Fibroblast of lung (primary cell): ENCODE results near the gene FAM184A. TPM values are rescaled to one million over a fixed set of nuclear protein-coding genes. Genes with fewer than 3 reads are reported as not detected.
A peak's percentile ranks its signal among the peaks of the same experiment; 100 is the strongest.

ENCODE experiments used
- DNase-seq, 2 donors: peaks; one replicate each; pipeline versions ENCODE4 v3.0.0 to v3.0.0-alpha.2; 2010; ENCODE audit warnings: low read depth in 2 of 2
- H2AFZ ChIP-seq: 2 replicates; pipeline ENCODE4 v1.5.1; 2012; ENCODE audit warnings: low read length, control low read depth, inconsistent platforms
- H3K27ac ChIP-seq: 2 replicates; pipeline ENCODE4 v1.5.1; 2011; ENCODE audit warnings: low read length, control low read depth; ENCODE audit not compliant: insufficient read depth
- H3K27me3 ChIP-seq: 2 replicates; pipeline ENCODE4 v1.5.1; 2011; ENCODE audit warnings: mild to moderate bottlenecking, low read length; ENCODE audit not compliant: control insufficient read depth, insufficient read depth
- H3K36me3 ChIP-seq: 2 replicates; pipeline ENCODE4 v1.5.1; 2011; ENCODE audit warnings: low read length; ENCODE audit not compliant: control insufficient read depth, insufficient read depth
- H3K4me1 ChIP-seq: 2 replicates; pipeline ENCODE4 v1.5.1; 2011; ENCODE audit warnings: low read length; ENCODE audit not compliant: control insufficient read depth, insufficient read depth; ENCODE audit errors: extremely low read depth
- H3K4me2 ChIP-seq: 2 replicates; pipeline ENCODE4 v1.5.1; 2011; ENCODE audit warnings: low read length, control low read depth; ENCODE audit not compliant: insufficient read depth; ENCODE audit errors: extremely low read depth
- H3K4me3 ChIP-seq, 4 experiments: fragments of 200-600 bp in 1 of 4; sonication (generic) in 1 of 4; replicated peaks in 1 of 4; 2 replicates each; pipeline ENCODE4 v1.5.1; 2011 to 2016; ENCODE audit warnings: low read length in 4 of 4, low read depth in 3 of 4, mild to moderate bottlenecking in 3 of 4, control low read depth in 2 of 4, inconsistent platforms in 1 of 4, mixed read lengths in 1 of 4; ENCODE audit not compliant: insufficient read depth in 1 of 4; ENCODE audit errors: control extremely low read depth in 1 of 4
- H3K79me2 ChIP-seq: 2 replicates; pipeline ENCODE4 v1.5.1; 2012; ENCODE audit warnings: mild to moderate bottlenecking, low read length, inconsistent platforms; ENCODE audit not compliant: control insufficient read depth, insufficient read depth
- H3K9ac ChIP-seq: 2 replicates; pipeline ENCODE4 v1.5.1; 2011; ENCODE audit warnings: mild to moderate bottlenecking, low read length, control low read depth; ENCODE audit not compliant: insufficient read depth
- H3K9me3 ChIP-seq: 2 replicates; pipeline ENCODE4 v1.5.1; 2012; ENCODE audit warnings: low read depth, low read length; ENCODE audit not compliant: control insufficient read depth, insufficient read depth
- H4K20me1 ChIP-seq: 2 replicates; pipeline ENCODE4 v1.5.1; 2011; ENCODE audit warnings: low read length; ENCODE audit not compliant: control insufficient read depth, insufficient read depth; ENCODE audit errors: extremely low read depth
- CTCF ChIP-seq, 2 donors: IDR thresholded peaks in 1 of 2; conservative IDR thresholded peaks in 1 of 2; 1 replicate in 1 of 2; 2 replicates in 1 of 2; pipeline ENCODE4 v1.5.1; 2011 to 2012; ENCODE audit warnings: low read length in 2 of 2, control low read depth in 1 of 2, inconsistent platforms in 1 of 2, low read depth in 1 of 2, mild to moderate bottlenecking in 1 of 2
- EZH2 ChIP-seq: IDR thresholded peaks from 2 replicates; pipeline ENCODE4 v1.5.1; 2012; ENCODE audit warnings: low read length, control low read depth, mild to moderate bottlenecking; ENCODE audit errors: missing control alignments
- polyA plus RNA-seq, 2 donors: library from polyadenylated mRNA; depleted of rRNA in 1 of 2; stranded (reverse) in 1 of 2; unstranded in 1 of 2; fragments of >200 nt; gene quantifications; 2 replicates each; pipeline ENCODE4 v1.2.1, GENCODE V29; 2011 to 2012; ENCODE audit warnings: missing spikeins in 1 of 2
- total RNA-seq: library from RNA; depleted of rRNA; stranded (reverse); fragments of >200 nt; gene quantifications from 2 replicates; pipeline ENCODE4 v1.2.1, GENCODE V29; 2014

The FAM184A gene
- total and polyA plus RNA-seq, 2 donors (not counting 1 experiment from before 2014, with no cell fraction given): 0.09 to 1.7 TPM

DNA sequence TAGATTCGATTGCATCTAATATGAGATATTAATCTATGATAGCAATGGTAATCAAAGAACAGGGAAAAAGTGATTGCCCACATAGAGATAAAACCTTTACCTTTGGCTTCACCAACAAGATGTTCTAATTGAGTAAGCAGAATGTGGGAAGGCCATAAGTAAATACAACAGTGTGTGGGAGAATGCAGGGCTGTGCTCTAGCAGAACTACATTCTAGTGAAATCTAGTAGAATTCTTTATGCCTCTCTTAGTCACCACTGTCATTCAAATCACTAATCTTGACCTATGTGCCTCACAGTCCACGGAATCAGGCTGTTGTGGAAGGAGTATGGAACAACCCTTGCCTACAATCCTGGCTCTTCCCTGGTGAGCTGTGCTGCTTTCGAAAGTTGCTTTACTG is 113.1 kb downstream of the FAM184A start:
- Histone ChIP-seq H3K9me3 (no peaks in the 10 kb centered on the region), H4K20me1 (no peaks in the 10 kb centered on the region), H3K79me2 (no peaks in the 10 kb centered on the region), H3K4me1 (no peaks in the 10 kb centered on the region), H3K4me3 (no peak overlapping the region), H3K27me3 (no peaks in the 10 kb centered on the region), H3K4me2 (no peak overlapping the region), H2AFZ (no peak overlapping the region), H3K36me3 (no peaks in the 10 kb centered on the region), H3K27ac (no peak overlapping the region), H3K9ac (no peak overlapping the region)
- no peak for TF ChIP-seq CTCF (conservative IDR thresholded peaks at IDR 0.05 in 1 of 2, IDR thresholded peaks at IDR 0.05 in 1 of 2; ENCODE audit: low read depth in 1 of 2, low read length in 2 of 2)
- TF ChIP-seq EZH2: no peak
- no peak for DNase-seq

DNA sequence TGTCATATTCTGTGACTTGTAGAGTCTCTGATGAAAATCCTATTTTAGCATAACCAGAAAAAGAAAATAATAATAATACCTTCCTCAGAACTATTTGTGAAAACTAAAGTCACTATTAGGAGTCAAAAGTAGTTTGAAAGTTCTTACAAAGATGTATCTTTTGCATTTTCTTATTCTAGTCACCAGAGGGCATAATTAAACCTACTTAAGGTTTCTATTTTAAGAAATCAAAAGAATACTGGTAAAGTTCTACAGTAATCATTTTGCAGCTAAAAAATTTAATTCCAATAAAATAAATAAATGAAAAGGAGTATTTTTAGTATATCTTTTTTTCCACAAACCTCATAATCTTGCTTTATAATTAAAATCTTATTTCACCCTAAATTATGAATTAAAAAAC is 115.5 kb downstream of the FAM184A start:
- no peaks in the 10 kb centered on the region for H3K9me3 ChIP-seq
- H3K4me3 ChIP-seq: no peak overlapping the region
- TF ChIP-seq EZH2: no peak
- H3K36me3 ChIP-seq: no peaks in the 10 kb centered on the region
- H3K79me2 ChIP-seq: no peaks in the 10 kb centered on the region
- no peaks in the 10 kb centered on the region for H3K27me3 ChIP-seq
- no peak overlapping the region for H3K27ac ChIP-seq
- H3K4me2 ChIP-seq: no peak overlapping the region
- no peak overlapping the region for H2AFZ ChIP-seq
- no peaks in the 10 kb centered on the region for H3K4me1 ChIP-seq
- peak; percentile 13 to 44 for DNase-seq
- H4K20me1 ChIP-seq: no peaks in the 10 kb centered on the region
- no peak overlapping the region for H3K9ac ChIP-seq

GRCh38 chr6:118959903-118960302 is 118.6 kb downstream of the FAM184A start:
- DNase-seq: no peak
- Histone ChIP-seq H3K4me1 (no peaks in the 10 kb centered on the region), H3K4me3 (no peak overlapping the region), H3K27ac (no peak overlapping the region), H3K9me3 (no peaks in the 10 kb centered on the region), H3K36me3 (no peaks in the 10 kb centered on the region), H3K9ac (no peak overlapping the region), H2AFZ (no peak overlapping the region), H3K27me3 (no peaks in the 10 kb centered on the region), H3K79me2 (no peaks in the 10 kb centered on the region), H4K20me1 (no peaks in the 10 kb centered on the region), H3K4me2 (no peak overlapping the region)
- TF ChIP-seq EZH2: no peak
- no peak for TF ChIP-seq CTCF (conservative IDR thresholded peaks at IDR 0.05 in 1 of 2, IDR thresholded peaks at IDR 0.05 in 1 of 2; ENCODE audit: low read depth in 1 of 2, low read length in 2 of 2)
